ENCODE measurements around the gene PLEKHH2.
"Not testable (repeated sequence)": the region's sequence is repeated elsewhere in the genome, so short reads cannot be mapped to it uniquely, and the experiment has no call there.

PLEKHH2 gene

DNA sequence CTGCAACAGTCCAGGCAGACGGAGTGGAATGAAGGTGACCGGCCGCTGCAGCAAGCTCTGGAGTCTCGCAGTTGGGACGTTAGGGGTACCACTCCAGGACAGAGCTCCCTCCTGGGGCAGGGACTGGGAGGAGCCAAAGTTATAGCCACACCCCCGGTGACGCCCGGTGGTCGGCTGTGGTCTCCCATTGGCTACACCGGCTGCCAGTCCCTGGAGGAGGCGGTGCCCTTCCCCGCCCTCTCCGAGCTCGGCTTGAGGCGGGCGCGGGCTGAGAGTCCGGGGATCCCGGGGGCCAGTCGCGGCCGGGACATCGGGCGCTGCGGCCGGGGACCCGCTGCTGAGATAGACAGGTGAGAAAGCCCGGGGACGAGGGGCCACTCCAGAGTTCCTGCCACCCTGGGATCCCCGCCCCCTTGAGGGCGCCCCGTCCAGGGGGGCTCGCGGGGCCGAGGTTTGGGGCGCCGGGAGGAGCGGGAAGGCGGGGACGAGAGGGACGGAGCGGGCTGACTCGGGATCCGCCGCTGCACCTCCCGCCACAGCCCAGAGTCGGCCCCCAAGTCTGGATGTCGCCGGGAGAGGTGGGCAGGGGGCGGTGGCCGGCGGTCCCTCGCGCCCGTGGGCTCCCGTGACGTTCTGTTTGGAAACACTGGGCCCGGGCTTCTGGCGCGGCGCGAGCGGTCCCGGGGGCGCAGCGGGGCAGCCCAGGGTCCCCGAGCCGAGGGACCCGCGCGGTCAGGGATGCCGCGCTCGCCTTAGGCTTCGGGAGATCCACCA is at the start of gene PLEKHH2:
Gene PLEKHH2 (plus strand): TSS at position 231 of the 774 bp plus-strand sequence. CDS start 7,414 bp downstream, outside the sequence.
- DNase-seq (ENCODE audit: insufficient read length, low spot score): peak; percentile 67
- TF ChIP-seq, protein P1, sequence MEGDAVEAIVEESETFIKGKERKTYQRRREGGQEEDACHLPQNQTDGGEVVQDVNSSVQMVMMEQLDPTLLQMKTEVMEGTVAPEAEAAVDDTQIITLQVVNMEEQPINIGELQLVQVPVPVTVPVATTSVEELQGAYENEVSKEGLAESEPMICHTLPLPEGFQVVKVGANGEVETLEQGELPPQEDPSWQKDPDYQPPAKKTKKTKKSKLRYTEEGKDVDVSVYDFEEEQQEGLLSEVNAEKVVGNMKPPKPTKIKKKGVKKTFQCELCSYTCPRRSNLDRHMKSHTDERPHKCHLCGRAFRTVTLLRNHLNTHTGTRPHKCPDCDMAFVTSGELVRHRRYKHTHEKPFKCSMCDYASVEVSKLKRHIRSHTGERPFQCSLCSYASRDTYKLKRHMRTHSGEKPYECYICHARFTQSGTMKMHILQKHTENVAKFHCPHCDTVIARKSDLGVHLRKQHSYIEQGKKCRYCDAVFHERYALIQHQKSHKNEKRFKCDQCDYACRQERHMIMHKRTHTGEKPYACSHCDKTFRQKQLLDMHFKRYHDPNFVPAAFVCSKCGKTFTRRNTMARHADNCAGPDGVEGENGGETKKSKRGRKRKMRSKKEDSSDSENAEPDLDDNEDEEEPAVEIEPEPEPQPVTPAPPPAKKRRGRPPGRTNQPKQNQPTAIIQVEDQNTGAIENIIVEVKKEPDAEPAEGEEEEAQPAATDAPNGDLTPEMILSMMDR (IDR thresholded peaks at IDR 0.05; ENCODE audit: insufficient read depth, missing control alignments): no peak
- FAIRE-seq: no peak

DNA sequence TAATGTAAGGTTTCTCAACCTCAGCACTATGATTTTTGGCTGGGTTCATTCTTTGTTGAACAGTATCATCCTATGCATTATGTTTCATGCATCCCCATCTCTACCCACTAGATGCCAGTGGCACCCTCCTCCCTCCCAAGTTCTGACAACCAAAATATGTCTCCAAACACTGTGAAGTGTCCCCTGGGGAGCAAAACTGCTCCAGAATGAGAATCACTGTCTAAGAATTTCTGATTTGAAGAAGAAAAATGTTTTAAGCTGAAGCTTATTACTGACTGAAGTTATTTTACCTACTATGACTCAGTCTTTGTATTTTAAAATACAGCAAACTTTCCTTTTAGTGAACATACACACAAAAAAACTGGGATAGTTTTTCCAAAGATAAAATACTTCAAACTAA is 44.6 kb upstream of the PLEKHH2 start:
- DNase-seq (ENCODE audit: insufficient read length, low spot score): no peak

DNA sequence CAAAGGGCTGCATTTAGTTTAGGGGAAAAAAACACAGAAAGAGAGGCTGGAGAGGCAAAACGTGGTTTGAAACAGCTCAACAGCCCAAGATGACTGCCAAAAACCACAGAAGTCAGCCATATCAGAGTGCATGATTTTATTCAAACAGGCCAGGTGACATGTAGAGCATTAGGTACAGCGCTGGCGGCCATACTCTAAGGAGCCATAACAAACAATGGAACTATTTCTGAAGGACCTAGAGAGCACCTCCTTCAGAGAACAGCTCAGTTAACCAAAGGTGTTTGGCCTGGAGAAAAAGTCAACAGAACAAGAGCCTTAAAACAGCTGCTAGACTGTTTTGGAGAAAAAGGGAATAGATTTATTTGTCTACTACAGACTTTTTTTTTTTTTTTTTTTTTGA is 43.8 kb upstream of the PLEKHH2 start:
- TF ChIP-seq, protein P1 (IDR thresholded peaks at IDR 0.05; ENCODE audit: insufficient read depth, missing control alignments): no peak
- DNase-seq (ENCODE audit: insufficient read length, low spot score) (no peak), FAIRE-seq (no peak)

More for the DNA sequence above, 44.6 kb upstream of the PLEKHH2 start:
- FAIRE-seq: no peak
- TF ChIP-seq, protein P1 (IDR thresholded peaks at IDR 0.05; ENCODE audit: insufficient read depth, missing control alignments): no peak

DNA sequence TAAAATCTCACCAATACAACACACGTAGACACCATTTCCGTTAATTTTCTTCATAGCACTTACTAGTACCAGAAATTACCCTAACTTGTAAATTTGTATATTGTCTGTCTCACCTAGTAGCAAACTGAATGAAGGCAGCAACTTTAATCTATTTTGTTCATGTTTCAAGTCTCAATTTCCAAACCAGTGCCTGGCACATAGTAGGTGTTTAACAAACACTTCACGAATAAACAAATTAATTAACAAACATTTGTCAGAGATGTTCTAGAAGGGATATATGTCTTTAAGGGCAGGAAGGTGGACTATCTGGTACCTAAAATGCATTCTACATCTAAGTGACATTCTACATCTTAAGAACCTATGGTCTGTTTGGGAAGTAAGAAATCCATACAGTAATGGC is 42.2 kb upstream of the PLEKHH2 start:
- no peak for FAIRE-seq
- TF ChIP-seq, protein P1 (IDR thresholded peaks at IDR 0.05; ENCODE audit: insufficient read depth, missing control alignments): no peak
- no peak for DNase-seq (ENCODE audit: insufficient read length, low spot score)

DNA sequence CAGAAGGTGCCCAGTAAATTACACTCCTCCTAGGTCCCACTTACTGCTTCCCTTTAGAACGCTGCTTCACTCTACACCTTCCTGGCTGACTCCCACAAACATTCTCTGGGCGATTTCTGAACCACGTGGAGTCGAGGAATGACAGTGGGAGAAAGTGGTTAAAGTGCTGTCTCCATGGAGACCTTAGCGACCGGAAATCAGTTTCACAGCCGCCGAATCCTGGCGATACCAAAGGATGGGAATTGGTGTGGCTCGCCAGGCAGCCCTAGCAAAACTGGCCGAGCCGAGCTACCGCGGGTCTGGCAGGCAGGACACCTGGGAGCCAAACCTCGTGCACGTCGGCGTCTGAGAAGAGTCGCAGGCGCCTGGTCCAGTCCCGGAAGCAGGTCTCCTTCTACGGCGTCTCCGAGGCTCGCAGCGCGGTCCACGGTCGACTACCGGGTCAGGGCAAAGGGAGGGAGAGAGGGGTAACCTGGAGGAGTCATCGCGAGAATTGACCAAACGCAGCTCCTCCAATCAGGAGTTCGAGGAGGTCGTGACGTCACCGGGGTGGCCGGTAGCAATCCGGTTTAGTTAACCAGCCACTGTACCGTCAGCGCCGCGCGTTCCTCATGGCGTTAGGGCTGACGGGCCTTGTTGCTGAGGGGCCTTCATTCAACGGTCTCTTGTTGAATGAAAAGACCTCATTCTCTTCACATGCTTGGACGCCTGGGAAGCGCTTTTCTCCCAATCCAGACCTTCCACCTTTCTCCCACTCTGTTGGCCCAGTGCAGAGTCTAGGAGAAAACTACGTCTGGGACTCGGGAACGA is 41.3 kb upstream of the PLEKHH2 start, which contains the start of gene THADA:
Gene THADA (minus strand): TSS at position 436 of the 810 bp plus-strand sequence. CDS start 3,646 bp downstream, outside the sequence.
- no peak for FAIRE-seq
- TF ChIP-seq, protein P1 (IDR thresholded peaks at IDR 0.05; ENCODE audit: insufficient read depth, missing control alignments): no peak
- DNase-seq (ENCODE audit: insufficient read length, low spot score): peak; percentile 53

DNA sequence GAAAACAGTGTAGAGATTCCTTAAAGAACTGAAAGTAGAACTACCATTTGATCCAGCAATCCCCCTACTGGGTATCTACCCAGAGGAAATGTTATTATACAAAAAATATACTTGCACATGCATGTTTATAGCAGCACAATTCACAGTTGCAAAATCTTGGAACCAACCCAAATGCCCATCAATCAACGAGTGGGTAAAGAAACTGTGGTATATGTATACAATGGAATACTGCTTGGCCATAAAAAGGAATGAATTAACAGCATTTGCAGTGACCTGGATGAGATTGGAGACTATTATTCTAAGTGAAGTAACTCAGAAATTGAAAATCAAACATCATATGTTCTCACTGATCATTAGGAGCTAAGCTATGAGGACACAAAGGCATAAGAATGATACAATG is 36.5 kb upstream of the PLEKHH2 start:
- not testable (repeated sequence) for DNase-seq (ENCODE audit: insufficient read length, low spot score); FAIRE-seq

DNA sequence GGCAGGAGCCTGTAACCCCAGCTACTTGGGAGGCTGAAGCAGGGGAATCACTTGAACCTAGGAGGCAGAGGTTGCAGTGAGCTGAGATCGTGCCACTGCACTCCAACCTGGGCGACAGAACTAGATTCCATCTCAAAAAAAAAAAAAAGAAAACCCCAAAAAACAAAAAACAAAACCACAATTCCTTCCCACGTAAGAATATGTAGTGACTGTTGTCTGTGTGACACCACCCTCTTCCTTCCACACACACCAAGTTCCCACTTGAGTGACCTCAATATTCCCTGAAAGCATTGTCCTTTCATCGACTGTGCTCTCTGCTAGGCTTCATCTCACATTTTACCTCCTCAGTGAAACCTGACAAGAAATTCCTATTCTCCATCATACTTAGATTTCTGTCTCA is 32.4 kb upstream of the PLEKHH2 start:
- FAIRE-seq: no peak
- TF ChIP-seq, protein P1 (IDR thresholded peaks at IDR 0.05; ENCODE audit: insufficient read depth, missing control alignments): no peak
- no peak for DNase-seq (ENCODE audit: insufficient read length, low spot score)
